ENCODE measurements around the gene GBGT1.
"Not testable (repeated sequence)": the region's sequence is repeated elsewhere in the genome, so short reads cannot be mapped to it uniquely, and the experiment has no call there.

GBGT1 gene

GRCh38 chr9:133163504-133164172, at the start of gene GBGT1:
Gene GBGT1 (minus strand): TSS chr9:133163914. CDS start chr9:133162412, 1,502 bp downstream.
- no peak for DNase-seq (ENCODE audit: low read depth in 2 of 3, low spot score in 2 of 3)

- DNase-seq (ENCODE audit: low read depth in 2 of 3, low spot score in 2 of 3): no peak
Measured at GRCh38 chr9:133210609-133211008, 46.9 kb upstream of the GBGT1 start.

GRCh38 chr9:133210202-133210532, 46.5 kb upstream of the GBGT1 start:
- DNase-seq (ENCODE audit: low read depth in 2 of 3, low spot score in 2 of 3): no peak

DNA sequence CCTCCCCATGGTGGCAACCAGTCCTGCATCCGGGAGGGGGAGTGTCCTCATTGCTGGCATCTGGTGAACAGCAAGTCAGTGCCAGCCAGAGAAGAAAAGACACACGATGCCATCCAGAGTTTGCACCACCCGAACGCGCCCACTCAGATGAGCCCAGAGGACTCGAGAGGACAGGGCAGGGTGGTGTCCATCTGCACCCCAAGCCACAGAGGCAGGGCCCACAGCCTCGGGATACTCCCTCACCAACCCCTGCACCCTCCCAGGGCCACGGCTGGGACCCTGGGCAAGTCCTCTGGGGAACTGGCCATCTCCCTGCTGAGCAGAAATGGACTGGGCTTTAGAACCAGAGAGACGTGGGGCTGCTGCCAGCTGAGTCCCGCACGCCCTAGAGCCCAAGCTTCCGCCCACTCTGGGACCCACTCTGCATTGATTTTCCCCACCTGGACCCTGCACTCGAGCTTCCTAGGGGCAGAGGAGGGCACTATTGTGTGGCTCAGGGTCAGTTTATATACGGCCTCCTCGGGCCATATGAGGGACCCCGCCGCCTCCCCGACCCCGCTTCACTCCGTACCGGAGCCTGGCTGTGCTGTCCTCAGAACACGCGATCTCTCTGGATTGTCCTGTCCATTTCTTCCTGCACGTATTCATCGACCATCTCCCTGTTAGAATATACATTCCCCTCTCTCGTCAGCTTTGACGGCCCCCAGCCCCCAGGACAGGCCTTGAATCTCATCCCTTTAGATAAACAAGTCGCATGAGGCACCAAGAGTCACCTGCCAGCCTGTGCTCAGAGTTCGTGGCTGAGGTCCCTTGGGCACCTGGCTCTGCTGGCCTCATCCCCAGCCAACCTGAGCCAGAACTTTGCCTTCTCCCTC, 45.9 kb upstream of the GBGT1 start:
- not testable (repeated sequence) for DNase-seq (ENCODE audit: low read depth in 2 of 3, low spot score in 2 of 3)

GRCh38 chr9:133208880-133209300, 45.2 kb upstream of the GBGT1 start, which contains the start of gene OBP2B:
Gene OBP2B (minus strand): TSS chr9:133209250. CDS start chr9:133209199, 51 bp downstream.
- DNase-seq (ENCODE audit: low read depth in 2 of 3, low spot score in 2 of 3): not testable (repeated sequence)

DNA sequence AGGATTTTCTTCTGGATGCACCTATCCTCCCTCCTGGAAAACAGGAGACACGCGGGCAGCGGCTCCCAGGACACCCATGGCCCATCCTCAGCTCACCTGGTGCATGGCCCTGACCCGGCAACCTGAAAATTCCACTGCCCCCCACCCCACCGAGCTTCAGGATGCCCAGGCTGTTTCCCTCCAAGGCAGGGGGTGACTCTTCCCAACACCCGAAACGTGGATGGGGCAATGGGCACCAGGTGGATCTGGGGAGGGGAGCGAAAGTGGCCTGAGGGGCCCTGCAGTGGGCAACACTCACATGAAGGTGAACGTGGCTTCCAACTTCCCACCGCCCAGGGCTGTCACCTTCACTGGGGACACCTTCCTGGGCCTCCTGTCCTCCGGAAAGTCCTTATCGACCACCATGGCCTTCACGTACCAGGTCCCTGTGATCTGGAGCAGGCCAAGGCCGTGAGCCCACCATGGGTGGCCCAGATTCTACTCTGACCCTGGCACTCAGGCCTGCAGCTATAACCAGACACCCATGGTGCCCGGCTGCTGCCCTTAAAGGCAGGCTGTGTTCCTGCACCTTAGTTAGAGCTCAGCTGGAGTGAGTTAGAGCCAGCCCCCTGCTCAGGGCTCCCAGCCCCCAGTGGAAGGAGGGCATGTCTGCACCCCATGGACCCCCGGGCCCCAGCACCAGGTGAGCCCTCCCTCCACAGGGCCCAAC, 44.6 kb upstream of the GBGT1 start:
- DNase-seq (ENCODE audit: low read depth in 2 of 3, low spot score in 2 of 3): not testable (repeated sequence)

DNA sequence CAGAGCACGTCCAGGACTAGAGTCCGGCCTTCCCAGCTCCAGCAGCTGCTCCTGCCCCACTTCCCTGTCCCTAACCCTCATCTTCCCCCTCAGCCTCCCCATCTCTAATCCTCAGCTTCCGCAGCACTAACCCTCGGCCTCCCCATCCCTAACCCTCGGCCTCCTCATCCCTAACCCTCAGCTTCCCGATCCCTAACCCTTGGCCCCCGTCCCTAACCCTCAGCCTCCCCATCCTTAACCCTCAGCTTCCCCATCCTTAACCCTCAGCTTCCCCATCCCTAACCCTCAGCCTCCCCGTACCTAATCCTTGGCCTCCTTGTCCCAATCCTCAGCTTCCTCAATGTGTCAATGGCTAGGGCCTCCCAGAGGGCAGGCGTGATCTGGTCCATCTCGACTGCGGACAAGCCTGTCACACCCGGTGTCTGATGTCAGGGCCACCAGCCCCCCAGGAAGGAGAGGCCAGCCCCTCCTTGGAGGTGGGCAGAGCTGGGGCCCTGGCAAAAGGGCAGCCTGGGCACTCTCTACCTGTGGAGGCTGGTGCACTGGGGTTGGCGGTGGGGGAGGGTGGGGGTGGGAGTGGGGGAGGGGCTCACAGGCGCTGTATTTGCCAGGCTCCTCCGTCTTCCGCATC, 43.9 kb upstream of the GBGT1 start:
- no peak for DNase-seq (ENCODE audit: low read depth in 2 of 3, low spot score in 2 of 3)

DNA sequence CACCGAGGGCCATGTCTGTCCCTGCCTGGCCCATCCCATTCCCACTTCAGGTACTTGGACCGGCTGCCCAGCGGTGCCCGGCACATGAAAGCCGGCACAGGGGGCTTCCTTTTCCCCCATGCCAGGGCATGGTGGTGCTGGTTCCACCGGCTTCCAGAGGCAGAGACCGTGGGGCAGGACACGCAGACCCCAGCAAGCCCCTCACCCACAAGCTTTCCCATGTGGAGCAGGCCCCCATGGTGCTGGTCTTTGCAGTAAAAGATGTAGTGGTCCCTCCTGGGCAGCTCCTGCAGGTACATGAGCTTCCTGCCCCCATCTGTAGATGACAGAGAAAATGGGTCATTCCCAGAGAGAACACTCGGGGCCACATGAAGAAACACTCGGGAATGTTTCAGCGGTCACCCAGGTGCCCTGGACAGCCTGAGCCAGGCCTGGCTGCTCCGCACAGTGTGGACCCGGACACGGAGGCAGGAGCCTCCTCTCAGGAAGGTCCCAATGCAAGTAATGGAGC, 43.4 kb upstream of the GBGT1 start:
- no peak for DNase-seq (ENCODE audit: low read depth in 2 of 3, low spot score in 2 of 3)

DNA sequence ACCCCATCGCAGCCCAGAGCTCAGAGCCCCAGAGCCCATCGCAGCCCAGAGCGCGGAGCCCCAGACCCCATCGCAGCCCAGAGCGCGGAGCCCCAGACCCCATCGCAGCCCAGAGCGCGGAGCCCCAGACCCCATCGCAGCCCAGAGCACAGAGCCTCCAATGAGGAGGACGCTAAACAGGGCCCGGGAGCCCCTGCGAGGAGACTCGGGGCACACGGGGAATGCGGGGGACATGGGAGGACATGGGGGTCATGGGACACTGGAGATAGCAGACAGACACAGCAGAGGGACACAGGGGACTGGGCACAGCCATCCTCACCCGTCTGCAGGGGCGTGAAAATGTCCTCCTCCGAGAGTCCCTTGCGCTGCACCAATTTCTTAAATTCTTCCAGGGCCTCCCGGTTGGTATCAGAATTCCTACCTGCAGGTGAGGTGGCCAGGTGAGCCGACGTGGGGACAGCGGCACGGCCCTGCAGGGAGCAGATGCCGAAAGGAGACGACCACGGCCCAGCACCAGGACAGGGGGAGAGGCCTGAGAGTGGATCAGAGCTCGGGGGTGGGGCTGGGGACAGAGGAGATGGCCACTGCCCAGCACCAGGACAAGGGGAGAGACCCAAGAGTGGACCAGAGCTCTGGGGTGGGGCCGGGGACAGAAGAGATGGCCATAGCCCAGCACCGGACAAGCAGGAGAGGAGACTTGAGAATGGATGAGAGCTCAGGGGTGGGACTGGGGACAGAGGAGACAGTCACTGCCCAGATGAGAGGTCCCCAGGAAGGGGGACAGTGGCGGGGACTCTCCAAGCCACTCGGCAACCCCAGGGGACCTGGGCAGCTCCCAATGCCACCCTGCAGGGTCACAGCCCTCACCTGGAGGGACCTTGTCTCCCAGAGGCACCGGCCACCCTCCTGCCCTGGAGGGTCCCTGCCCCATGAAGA, 42.5 kb upstream of the GBGT1 start:
- DNase-seq (ENCODE audit: low read depth in 2 of 3, low spot score in 2 of 3): no peak

DNA sequence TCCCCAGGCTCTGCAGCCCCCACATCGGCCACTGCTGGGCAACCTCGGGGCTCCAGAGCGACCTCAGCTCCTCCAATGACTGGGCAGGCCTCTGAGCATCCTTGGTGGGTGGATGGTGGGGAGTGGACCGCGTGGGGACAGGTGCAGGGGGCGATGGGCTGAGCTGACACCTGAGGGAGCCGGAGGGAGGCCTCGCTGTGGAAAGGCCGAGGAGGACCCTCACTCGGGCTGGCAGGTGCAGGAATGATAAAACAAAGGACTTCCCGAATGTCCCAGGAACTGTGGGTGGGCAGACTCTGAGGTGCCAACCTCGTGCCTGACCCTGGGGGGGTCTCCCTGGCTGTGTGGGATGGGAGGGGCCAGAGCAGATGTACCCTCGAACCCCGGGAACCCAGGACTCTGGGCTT, 41.8 kb upstream of the GBGT1 start:
- not testable (repeated sequence) for DNase-seq (ENCODE audit: low read depth in 2 of 3, low spot score in 2 of 3)

DNA sequence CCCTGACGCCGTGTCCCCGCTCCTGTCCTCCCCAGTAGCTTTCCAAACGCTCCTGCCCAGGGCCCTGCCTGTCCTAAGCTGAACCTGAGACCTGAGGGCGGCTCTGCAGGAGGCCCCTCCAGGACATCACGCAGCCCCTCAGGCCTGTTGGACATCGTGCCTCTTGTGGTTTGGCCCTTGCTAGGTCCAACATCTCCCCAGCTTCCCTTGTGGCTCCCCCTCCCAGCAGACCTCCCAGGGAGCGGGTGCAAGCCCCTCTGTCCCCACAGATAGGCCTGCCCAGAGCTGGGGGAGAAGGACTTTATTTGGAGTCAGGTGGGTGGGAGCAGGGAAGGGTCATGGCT, 41.3 kb upstream of the GBGT1 start:
- DNase-seq (ENCODE audit: low read depth in 2 of 3, low spot score in 2 of 3): no peak

DNA sequence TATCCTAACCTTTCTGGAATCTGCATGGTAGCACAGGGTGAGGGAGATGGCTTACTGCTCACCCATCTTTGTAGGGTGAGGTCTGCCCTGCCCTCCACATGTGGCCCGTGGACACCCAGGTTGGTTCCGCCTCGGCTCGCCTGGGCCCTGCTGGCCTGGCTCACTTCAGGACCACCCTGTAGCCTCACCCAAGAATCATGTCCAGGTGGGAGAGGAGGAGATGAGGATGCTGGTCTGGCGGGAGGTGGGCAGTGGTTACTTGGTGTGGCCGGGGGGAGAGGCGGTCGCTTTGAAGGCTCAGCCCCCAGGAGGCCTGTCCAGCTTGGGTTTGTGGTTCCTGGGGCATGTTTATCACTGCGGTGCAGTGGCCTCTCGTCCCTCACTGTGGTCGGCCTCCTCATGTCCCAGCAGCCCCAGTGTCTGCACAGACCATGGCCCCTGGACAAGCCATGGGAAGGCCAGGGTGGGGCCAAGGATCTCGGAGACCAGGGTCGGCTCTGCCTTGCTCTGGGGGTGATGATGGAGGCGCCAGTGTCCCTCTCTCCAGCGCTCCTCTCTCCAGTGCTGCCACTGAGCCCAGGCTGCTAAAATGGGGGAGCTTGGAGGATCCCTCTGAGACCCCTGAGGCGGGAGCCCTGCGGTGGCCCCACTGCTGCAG, 40.8 kb upstream of the GBGT1 start:
- DNase-seq (ENCODE audit: low read depth in 2 of 3, low spot score in 2 of 3): no peak

DNA sequence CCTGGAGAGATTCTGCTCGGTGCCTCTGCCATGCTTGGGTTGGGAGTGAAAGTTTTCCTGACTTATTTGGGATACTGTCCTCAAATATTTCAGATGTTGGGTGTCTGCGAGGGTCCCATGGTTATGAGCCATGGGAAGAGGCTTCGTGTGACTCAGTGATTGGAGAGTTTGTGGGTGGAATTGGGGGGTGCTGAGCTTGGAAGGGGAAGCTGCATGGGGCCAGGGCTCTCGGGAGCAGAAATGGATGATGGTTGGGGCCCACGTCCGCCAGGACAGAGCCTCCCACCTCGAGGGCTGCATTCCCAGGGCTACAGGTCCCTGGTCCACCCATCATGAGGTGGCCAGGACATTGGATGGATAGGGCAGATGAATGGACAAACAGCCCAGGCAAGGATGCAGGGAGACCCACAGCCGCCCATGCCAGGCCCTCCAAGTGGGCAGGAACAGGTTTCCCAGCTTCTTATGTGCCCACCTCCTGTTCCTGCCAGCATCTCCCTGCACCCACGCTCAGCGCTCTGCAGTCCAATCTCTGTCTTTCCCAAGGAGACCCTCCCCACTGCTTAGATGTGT, 39.9 kb upstream of the GBGT1 start:
- DNase-seq (ENCODE audit: low read depth in 2 of 3, low spot score in 2 of 3): no peak

DNA sequence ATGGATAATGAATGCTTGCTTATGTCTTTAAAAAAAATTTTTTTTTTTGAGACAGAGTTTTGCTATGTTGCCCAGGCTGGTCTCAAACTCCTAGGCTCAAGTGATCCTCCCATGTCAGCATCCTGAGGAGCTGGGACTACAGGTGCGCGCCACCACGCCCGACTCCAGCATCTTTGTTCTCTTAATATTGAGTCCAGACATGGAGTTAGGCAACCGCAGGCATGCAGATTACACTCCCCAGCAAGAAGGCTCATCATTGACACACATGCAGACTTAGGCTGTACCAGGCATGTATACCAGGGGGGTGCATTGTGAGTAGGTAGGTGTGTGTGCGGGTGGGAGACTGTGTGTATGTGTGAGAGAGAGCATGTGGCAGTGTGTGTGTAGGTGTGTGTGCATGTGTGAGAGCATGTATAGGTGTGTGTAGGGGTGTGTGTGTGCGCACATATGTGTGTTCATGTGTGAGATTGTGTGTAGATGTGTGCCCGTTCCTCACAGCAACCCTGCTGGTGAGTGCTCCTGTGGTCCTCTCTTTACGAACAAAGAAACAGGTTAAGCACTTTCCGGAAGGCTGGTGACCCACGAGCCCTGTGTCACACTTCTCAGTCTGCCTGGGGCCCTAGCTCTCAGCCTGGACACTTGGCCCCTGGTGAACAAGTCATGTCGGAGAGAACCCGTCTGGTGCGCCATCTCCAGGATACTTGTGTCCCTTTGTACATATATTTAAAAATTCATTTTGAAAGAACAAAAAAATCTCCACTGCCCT, 39.2 kb upstream of the GBGT1 start:
- DNase-seq (ENCODE audit: low read depth in 2 of 3, low spot score in 2 of 3): no peak

DNA sequence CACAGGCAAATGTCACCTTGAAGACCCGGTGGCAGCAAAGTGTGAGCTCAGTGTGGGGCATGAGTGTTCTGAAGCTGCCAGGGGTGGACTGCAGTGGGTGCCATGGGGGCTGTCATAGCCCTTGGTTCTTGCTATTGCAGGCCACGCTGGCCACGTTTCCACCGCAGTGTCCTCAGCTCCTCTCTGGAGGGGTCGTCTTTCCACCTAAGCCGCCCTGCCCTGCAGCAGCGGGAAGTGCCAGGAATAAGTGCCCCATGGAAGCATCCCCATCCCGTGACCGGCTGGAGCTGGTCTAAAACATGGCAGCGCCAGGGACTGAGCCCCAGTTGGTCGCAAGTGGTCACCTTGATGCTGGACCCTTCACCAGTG, 38.4 kb upstream of the GBGT1 start:
- no peak for DNase-seq (ENCODE audit: low read depth in 2 of 3, low spot score in 2 of 3)

- no peak for DNase-seq (ENCODE audit: low read depth in 2 of 3, low spot score in 2 of 3)
Measured at GRCh38 chr9:133201424-133202144, 37.9 kb upstream of the GBGT1 start.

- DNase-seq (ENCODE audit: low read depth in 2 of 3, low spot score in 2 of 3): no peak
Measured at GRCh38 chr9:133200631-133201030, 36.9 kb upstream of the GBGT1 start.
